ENCODE results near the gene SPATA24. TPM values are rescaled to one million over a fixed set of nuclear protein-coding genes. Genes with fewer than 3 reads are reported as not detected.

Gene SPATA24
- total RNA-seq, 1 experiment from 2014 or later, result 13.0 TPM

- Histone ChIP-seq H3K27me3 (ENCODE audit: insufficient read depth, low read length) (no peaks in the 10 kb centered on the region), H2BK5ac (ENCODE audit: insufficient read length, low read length) (no peak overlapping the region), H3K23ac (ENCODE audit: insufficient read length, low read depth, low read length) (no peak overlapping the region), H3K56ac (ENCODE audit: insufficient read length, low read depth, low read length) (no peak overlapping the region), H3K9me3 (ENCODE audit: control insufficient read depth, low read depth, low read length) (no peaks in the 10 kb centered on the region), H4K20me1 (ENCODE audit: control insufficient read depth, insufficient read depth, insufficient read length) (no peaks in the 10 kb centered on the region), H4K8ac (replicated peaks; ENCODE audit: insufficient read length, low read depth, low read length) (no peak overlapping the region), H3K27ac (ENCODE audit: insufficient read length, low read depth, low read length) (no peak overlapping the region), H2BK120ac (ENCODE audit: low read depth, low read length, poor library complexity, severe bottlenecking) (no peak overlapping the region), H3K14ac (ENCODE audit: insufficient read depth, low read length) (no peak overlapping the region), H2BK20ac (ENCODE audit: low read depth, low read length, poor library complexity, severe bottlenecking) (no peak overlapping the region), H4K5ac (ENCODE audit: insufficient read length, low read depth, low read length) (no peak overlapping the region), H3K79me2 (ENCODE audit: insufficient read depth, low read length) (peaks cover 4% of the 10 kb centered on the region; the same call in 1 of the 2 replicates), H2AK5ac (ENCODE audit: insufficient read length, low read length) (no peak overlapping the region), H4K91ac (ENCODE audit: insufficient read length, low read depth, low read length) (no peak overlapping the region), H3K18ac (ENCODE audit: insufficient read length, low read depth, low read length) (no peak overlapping the region), H3K4me1 (ENCODE audit: insufficient read depth, low read length) (no peaks in the 10 kb centered on the region), H3K79me1 (ENCODE audit: insufficient read depth, low read depth, low read length, poor library complexity, severe bottlenecking) (peaks cover 11% of the 10 kb centered on the region), H3K23me2 (ENCODE audit: insufficient read length, low read depth, low read length, poor library complexity, severe bottlenecking) (no peaks in the 10 kb centered on the region), H2BK12ac (ENCODE audit: insufficient read length, low read depth, low read length) (no peak overlapping the region), H3T11ph (ENCODE audit: low read length) (no peak overlapping the region), H3K4me2 (ENCODE audit: insufficient read depth, insufficient read length, low read length) (no peak overlapping the region), H2BK15ac (ENCODE audit: low read depth, low read length) (no peak overlapping the region), H3K9ac (ENCODE audit: extremely low read depth, insufficient read length, low read length) (no peak overlapping the region), H2AFZ (ENCODE audit: low read length) (no peak overlapping the region), H3K4ac (ENCODE audit: low read depth, low read length) (no peak overlapping the region)
- H3K27me3 Mint-ChIP-seq (ENCODE audit: low read depth), result no peaks in the 10 kb centered on the region
- H3K4me1 Mint-ChIP-seq, result no peaks in the 10 kb centered on the region
- no peaks in the 10 kb centered on the region for H3K9me3 Mint-ChIP-seq
- no peak for DNase-seq
- no CpG with 5 or more reads among the region's 2 CpGs for WGBS (ENCODE audit: extremely low coverage, insufficient read length, low lambda C conversion rate)
- no peak for TF ChIP-seq CTCF (conservative IDR thresholded peaks at IDR 0.05)
- 0 out of 7 replicates have a peak overlapping the region, but pooled peaks of 1 of the 3 experiments have one; percentile 34 for H3K27ac Mint-ChIP-seq
- peaks cover 33 to 63% (median 58%) of the 10 kb centered on the region in 3 experiments; a peak in 6 of 7 replicates for H3K36me3 Mint-ChIP-seq (ENCODE audit: insufficient read depth in 1 of 3, low read depth in 3 of 3)
- H3K4me3 Mint-ChIP-seq, result no peak overlapping the region
Measured at GRCh38 chr5:139364466-139364865, 39.4 kb downstream of the SPATA24 start.
